Measurements from ENCODE around the gene DAW1.
"Not testable (repeated sequence)": the region's sequence is repeated elsewhere in the genome, so short reads cannot be mapped to it uniquely, and the experiment has no call there.

DAW1 gene

GRCh38 chr2:227921648-227922047 is 50.2 kb downstream of the DAW1 start:
- DNase-seq = no peak

GRCh38 chr2:227932001-227932400 is 60.6 kb downstream of the DAW1 start:
- no peak for DNase-seq

- DNase-seq = no peak
These were observed 61.0 kb downstream of the DAW1 start for GRCh38 chr2:227932403-227932802.

- DNase-seq = no peak
These were observed 62.5 kb downstream of the DAW1 start for GRCh38 chr2:227933884-227934283.

- DNase-seq = not testable (repeated sequence)
These were observed 64.8 kb downstream of the DAW1 start for GRCh38 chr2:227936249-227936648.

GRCh38 chr2:227939271-227940027 is 68.0 kb downstream of the DAW1 start:
- DNase-seq = no peak

GRCh38 chr2:227942021-227942420 is 70.6 kb downstream of the DAW1 start:
- DNase-seq = no peak

GRCh38 chr2:227942965-227943364 is 71.5 kb downstream of the DAW1 start:
- no peak for DNase-seq

GRCh38 chr2:227960317-227960716 is 88.9 kb downstream of the DAW1 start:
- no peak for DNase-seq

- DNase-seq = no peak
These were observed 100.3 kb downstream of the DAW1 start for GRCh38 chr2:227971619-227972230.

- no peak for DNase-seq
These were observed 101.8 kb downstream of the DAW1 start for GRCh38 chr2:227973241-227973640.
